ENCODE measurements around the gene TMED4. TPM values are rescaled to one million over a fixed set of nuclear protein-coding genes. Genes with fewer than 3 reads are reported as not detected.

The TMED4 gene
- polyA plus RNA-seq, 1 donor (not counting 4 experiments of a cell fraction or from before 2014, with no cell fraction given), result 45.8 TPM

DNA sequence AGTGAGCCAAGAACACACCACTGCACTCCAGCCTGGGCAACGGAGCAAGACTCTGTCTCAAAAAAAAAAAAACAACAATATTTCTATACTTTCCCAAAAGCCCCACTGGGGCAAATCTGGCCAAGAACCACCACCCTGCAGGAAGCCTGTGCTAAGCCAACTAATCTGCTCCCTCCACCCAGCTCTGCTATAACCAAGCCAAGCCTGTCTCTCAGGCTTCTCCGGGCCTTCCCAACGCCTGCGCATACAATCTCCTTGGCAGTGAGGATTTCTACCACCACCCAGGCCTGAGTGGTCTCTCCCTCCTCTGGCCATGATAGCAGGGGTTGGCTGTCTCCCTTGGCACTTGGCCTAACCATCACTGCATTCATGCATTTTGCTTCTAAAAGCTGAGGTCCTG lies 22.5 kb downstream of the TMED4 start:
- no peak overlapping the region for H3K4me3 ChIP-seq (ENCODE audit: control insufficient read depth in 2 of 3, extremely low read depth in 1 of 3, insufficient read depth in 2 of 3, low read depth in 1 of 3, low read length in 3 of 3)
- H3K9ac ChIP-seq (ENCODE audit: control insufficient read depth, extremely low read depth, insufficient read depth, low read length), result no peak overlapping the region
- no peak overlapping the region for H3K27ac ChIP-seq (ENCODE audit: control insufficient read depth, insufficient read depth, low read length)
- DNase-seq (ENCODE audit: low read depth, low spot score) (no peak), FAIRE-seq (no peak)
- H3K9me3 ChIP-seq (ENCODE audit: control insufficient read depth, low read depth, low read length), result no peaks in the 10 kb centered on the region
- H4K20me1 ChIP-seq (ENCODE audit: control insufficient read depth, extremely low read depth, insufficient read depth, low read length), result peaks cover under 1% of the 10 kb centered on the region
- no peaks in the 10 kb centered on the region for H3K4me1 ChIP-seq (ENCODE audit: control insufficient read depth, extremely low read depth, insufficient read depth, low read length)
- H3K4me2 ChIP-seq (ENCODE audit: control insufficient read depth, extremely low read depth, insufficient read depth, low read depth, low read length), result no peak overlapping the region
- peaks cover 4 to 12% of the 10 kb centered on the region in 2 experiments for H3K36me3 ChIP-seq (ENCODE audit: control insufficient read depth in 2 of 2, extremely low read depth in 1 of 2, insufficient read depth in 2 of 2, low read length in 2 of 2)
- H3K27me3 ChIP-seq (ENCODE audit: control insufficient read depth, extremely low read depth, insufficient read depth, low read length), result no peaks in the 10 kb centered on the region
- H3K79me2 ChIP-seq (ENCODE audit: control insufficient read depth, insufficient read depth, low read length), result no peaks in the 10 kb centered on the region
- no peak overlapping the region for H2AFZ ChIP-seq (ENCODE audit: control insufficient read depth, low read length)
- H3K9me1 ChIP-seq (ENCODE audit: control insufficient read depth, extremely low read depth, insufficient read depth, low read length), result peaks cover 3% of the 10 kb centered on the region
- dilution Hi-C loops (cut with MboI; ENCODE audit: extremely low pct_ligation_motif_present, low sequenced_read_pairs), result no loop called here
- TF ChIP-seq, protein P1, sequence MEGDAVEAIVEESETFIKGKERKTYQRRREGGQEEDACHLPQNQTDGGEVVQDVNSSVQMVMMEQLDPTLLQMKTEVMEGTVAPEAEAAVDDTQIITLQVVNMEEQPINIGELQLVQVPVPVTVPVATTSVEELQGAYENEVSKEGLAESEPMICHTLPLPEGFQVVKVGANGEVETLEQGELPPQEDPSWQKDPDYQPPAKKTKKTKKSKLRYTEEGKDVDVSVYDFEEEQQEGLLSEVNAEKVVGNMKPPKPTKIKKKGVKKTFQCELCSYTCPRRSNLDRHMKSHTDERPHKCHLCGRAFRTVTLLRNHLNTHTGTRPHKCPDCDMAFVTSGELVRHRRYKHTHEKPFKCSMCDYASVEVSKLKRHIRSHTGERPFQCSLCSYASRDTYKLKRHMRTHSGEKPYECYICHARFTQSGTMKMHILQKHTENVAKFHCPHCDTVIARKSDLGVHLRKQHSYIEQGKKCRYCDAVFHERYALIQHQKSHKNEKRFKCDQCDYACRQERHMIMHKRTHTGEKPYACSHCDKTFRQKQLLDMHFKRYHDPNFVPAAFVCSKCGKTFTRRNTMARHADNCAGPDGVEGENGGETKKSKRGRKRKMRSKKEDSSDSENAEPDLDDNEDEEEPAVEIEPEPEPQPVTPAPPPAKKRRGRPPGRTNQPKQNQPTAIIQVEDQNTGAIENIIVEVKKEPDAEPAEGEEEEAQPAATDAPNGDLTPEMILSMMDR (optimal IDR thresholded peaks at IDR 0.05 in 1 of 3, IDR thresholded peaks at IDR 0.05 in 1 of 3, conservative IDR thresholded peaks at IDR 0.05 in 1 of 3; ENCODE audit: extremely low read depth in 1 of 3, insufficient read depth in 2 of 3, low read length in 3 of 3), result no peak
- no peak for TF ChIP-seq EZH2 (IDR thresholded peaks at IDR 0.05; ENCODE audit: low read length)

DNA sequence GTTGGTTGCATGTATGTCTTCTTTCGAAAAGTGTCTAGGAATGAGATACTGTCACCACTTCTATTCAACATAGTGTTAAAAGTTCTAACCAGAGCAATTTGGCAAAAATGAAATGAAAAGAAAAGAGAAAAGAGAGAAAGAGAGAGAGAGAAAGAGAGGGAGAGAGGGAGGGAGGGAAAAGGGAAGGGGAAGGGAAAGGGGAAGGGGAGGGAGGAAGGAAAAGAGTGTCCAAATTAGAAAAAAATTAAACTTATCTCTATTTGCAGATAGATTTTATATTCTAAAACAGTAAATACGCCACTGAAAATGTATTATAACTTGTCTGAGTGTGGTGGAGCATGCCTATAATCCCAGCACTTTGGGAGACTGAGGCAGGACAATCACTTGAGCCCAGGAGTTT lies 24.5 kb downstream of the TMED4 start:
- no peak for FAIRE-seq
- H3K27ac ChIP-seq (ENCODE audit: control insufficient read depth, insufficient read depth, low read length), result no peak overlapping the region
- H4K20me1 ChIP-seq (ENCODE audit: control insufficient read depth, extremely low read depth, insufficient read depth, low read length), result no peaks in the 10 kb centered on the region
- dilution Hi-C loops (cut with MboI; ENCODE audit: extremely low pct_ligation_motif_present, low sequenced_read_pairs), result no loop called here
- H3K4me1 ChIP-seq (ENCODE audit: control insufficient read depth, extremely low read depth, insufficient read depth, low read length), result no peaks in the 10 kb centered on the region
- no peaks in the 10 kb centered on the region for H3K36me3 ChIP-seq (ENCODE audit: control insufficient read depth in 2 of 2, extremely low read depth in 1 of 2, insufficient read depth in 2 of 2, low read length in 2 of 2)
- H3K9ac ChIP-seq (ENCODE audit: control insufficient read depth, extremely low read depth, insufficient read depth, low read length), result no peak overlapping the region
- H3K4me3 ChIP-seq (ENCODE audit: control insufficient read depth in 2 of 3, extremely low read depth in 1 of 3, insufficient read depth in 2 of 3, low read depth in 1 of 3, low read length in 3 of 3), result no peak overlapping the region
- H3K27me3 ChIP-seq (ENCODE audit: control insufficient read depth, extremely low read depth, insufficient read depth, low read length), result no peaks in the 10 kb centered on the region
- no peak for DNase-seq (ENCODE audit: low read depth, low spot score)
- no peak overlapping the region for H3K4me2 ChIP-seq (ENCODE audit: control insufficient read depth, extremely low read depth, insufficient read depth, low read depth, low read length)
- H3K79me2 ChIP-seq (ENCODE audit: control insufficient read depth, insufficient read depth, low read length), result no peaks in the 10 kb centered on the region
- TF ChIP-seq, protein P1 (optimal IDR thresholded peaks at IDR 0.05 in 1 of 3, IDR thresholded peaks at IDR 0.05 in 1 of 3, conservative IDR thresholded peaks at IDR 0.05 in 1 of 3; ENCODE audit: extremely low read depth in 1 of 3, insufficient read depth in 2 of 3, low read length in 3 of 3), result no peak
- TF ChIP-seq EZH2 (IDR thresholded peaks at IDR 0.05; ENCODE audit: low read length), result no peak
- no peak overlapping the region for H2AFZ ChIP-seq (ENCODE audit: control insufficient read depth, low read length)
- H3K9me3 ChIP-seq (ENCODE audit: control insufficient read depth, low read depth, low read length), result no peaks in the 10 kb centered on the region
- H3K9me1 ChIP-seq (ENCODE audit: control insufficient read depth, extremely low read depth, insufficient read depth, low read length), result peaks cover 3% of the 10 kb centered on the region

Data from keratinocyte (primary cell).